ENCODE data around the gene PLEK2. TPM values are rescaled to one million over a fixed set of nuclear protein-coding genes. Genes with fewer than 3 reads are reported as not detected.

Gene PLEK2
- polyA plus RNA-seq, 1 donor (not counting 4 experiments of a cell fraction or from before 2014, with no cell fraction given), result 219 TPM

DNA sequence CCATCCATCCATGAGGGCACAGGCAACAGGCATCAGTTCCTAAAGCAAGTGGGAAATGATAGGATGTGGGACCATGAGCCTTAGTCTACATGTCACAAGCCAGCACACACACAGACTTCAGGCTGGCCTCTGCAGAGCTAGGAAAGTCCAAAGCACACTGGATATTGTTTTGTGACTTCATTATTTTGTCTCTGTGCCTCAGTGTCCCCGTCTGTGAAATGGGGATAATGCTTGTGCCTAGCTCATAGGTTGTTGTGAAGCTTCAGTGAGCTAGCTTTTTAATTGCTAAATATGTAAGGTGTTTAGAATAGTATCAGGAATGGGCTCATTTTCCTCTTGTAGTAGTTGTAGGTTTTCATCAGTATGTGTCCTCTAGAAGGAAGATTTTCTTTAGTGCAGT is 27.0 kb upstream of the PLEK2 start:
- no peaks in the 10 kb centered on the region for H3K36me3 ChIP-seq (ENCODE audit: control insufficient read depth in 2 of 2, extremely low read depth in 1 of 2, insufficient read depth in 2 of 2, low read length in 2 of 2)
- FAIRE-seq (no peak), DNase-seq (ENCODE audit: low read depth, low spot score) (no peak)
- H4K20me1 ChIP-seq (ENCODE audit: control insufficient read depth, extremely low read depth, insufficient read depth, low read length), result no peaks in the 10 kb centered on the region
- H3K27me3 ChIP-seq (ENCODE audit: control insufficient read depth, extremely low read depth, insufficient read depth, low read length), result no peaks in the 10 kb centered on the region
- H2AFZ ChIP-seq (ENCODE audit: control insufficient read depth, low read length), result no peak overlapping the region
- dilution Hi-C loops (cut with MboI; ENCODE audit: extremely low pct_ligation_motif_present, low sequenced_read_pairs), result no loop called here
- H3K4me3 ChIP-seq (ENCODE audit: control insufficient read depth in 2 of 3, extremely low read depth in 1 of 3, insufficient read depth in 2 of 3, low read depth in 1 of 3, low read length in 3 of 3), result no peak overlapping the region
- H3K79me2 ChIP-seq (ENCODE audit: control insufficient read depth, insufficient read depth, low read length), result no peaks in the 10 kb centered on the region
- no peak overlapping the region for H3K4me2 ChIP-seq (ENCODE audit: control insufficient read depth, extremely low read depth, insufficient read depth, low read depth, low read length)
- TF ChIP-seq, protein P1, sequence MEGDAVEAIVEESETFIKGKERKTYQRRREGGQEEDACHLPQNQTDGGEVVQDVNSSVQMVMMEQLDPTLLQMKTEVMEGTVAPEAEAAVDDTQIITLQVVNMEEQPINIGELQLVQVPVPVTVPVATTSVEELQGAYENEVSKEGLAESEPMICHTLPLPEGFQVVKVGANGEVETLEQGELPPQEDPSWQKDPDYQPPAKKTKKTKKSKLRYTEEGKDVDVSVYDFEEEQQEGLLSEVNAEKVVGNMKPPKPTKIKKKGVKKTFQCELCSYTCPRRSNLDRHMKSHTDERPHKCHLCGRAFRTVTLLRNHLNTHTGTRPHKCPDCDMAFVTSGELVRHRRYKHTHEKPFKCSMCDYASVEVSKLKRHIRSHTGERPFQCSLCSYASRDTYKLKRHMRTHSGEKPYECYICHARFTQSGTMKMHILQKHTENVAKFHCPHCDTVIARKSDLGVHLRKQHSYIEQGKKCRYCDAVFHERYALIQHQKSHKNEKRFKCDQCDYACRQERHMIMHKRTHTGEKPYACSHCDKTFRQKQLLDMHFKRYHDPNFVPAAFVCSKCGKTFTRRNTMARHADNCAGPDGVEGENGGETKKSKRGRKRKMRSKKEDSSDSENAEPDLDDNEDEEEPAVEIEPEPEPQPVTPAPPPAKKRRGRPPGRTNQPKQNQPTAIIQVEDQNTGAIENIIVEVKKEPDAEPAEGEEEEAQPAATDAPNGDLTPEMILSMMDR (optimal IDR thresholded peaks at IDR 0.05 in 1 of 3, IDR thresholded peaks at IDR 0.05 in 1 of 3, conservative IDR thresholded peaks at IDR 0.05 in 1 of 3; ENCODE audit: extremely low read depth in 1 of 3, insufficient read depth in 2 of 3, low read length in 3 of 3), result no peak
- no peak for TF ChIP-seq EZH2 (IDR thresholded peaks at IDR 0.05; ENCODE audit: low read length)
- H3K27ac ChIP-seq (ENCODE audit: control insufficient read depth, insufficient read depth, low read length), result no peak overlapping the region
- H3K9me1 ChIP-seq (ENCODE audit: control insufficient read depth, extremely low read depth, insufficient read depth, low read length), result no peaks in the 10 kb centered on the region
- H3K9me3 ChIP-seq (ENCODE audit: control insufficient read depth, low read depth, low read length), result no peaks in the 10 kb centered on the region
- peaks cover 25% of the 10 kb centered on the region for H3K4me1 ChIP-seq (ENCODE audit: control insufficient read depth, extremely low read depth, insufficient read depth, low read length)
- H3K9ac ChIP-seq (ENCODE audit: control insufficient read depth, extremely low read depth, insufficient read depth, low read length), result no peak overlapping the region

- no peaks in the 10 kb centered on the region for H3K36me3 ChIP-seq (ENCODE audit: control insufficient read depth in 2 of 2, extremely low read depth in 1 of 2, insufficient read depth in 2 of 2, low read length in 2 of 2)
- H3K4me1 ChIP-seq (ENCODE audit: control insufficient read depth, extremely low read depth, insufficient read depth, low read length), result peaks cover 10% of the 10 kb centered on the region
- no peaks in the 10 kb centered on the region for H4K20me1 ChIP-seq (ENCODE audit: control insufficient read depth, extremely low read depth, insufficient read depth, low read length)
- no peak overlapping the region for H2AFZ ChIP-seq (ENCODE audit: control insufficient read depth, low read length)
- no peak overlapping the region for H3K4me2 ChIP-seq (ENCODE audit: control insufficient read depth, extremely low read depth, insufficient read depth, low read depth, low read length)
- H3K9me1 ChIP-seq (ENCODE audit: control insufficient read depth, extremely low read depth, insufficient read depth, low read length), result no peaks in the 10 kb centered on the region
- H3K79me2 ChIP-seq (ENCODE audit: control insufficient read depth, insufficient read depth, low read length), result no peaks in the 10 kb centered on the region
- dilution Hi-C loops (cut with MboI; ENCODE audit: extremely low pct_ligation_motif_present, low sequenced_read_pairs), result no loop called here
- no peak overlapping the region for H3K27ac ChIP-seq (ENCODE audit: control insufficient read depth, insufficient read depth, low read length)
- no peak for DNase-seq (ENCODE audit: low read depth, low spot score)
- no peak for FAIRE-seq
- no peak overlapping the region for H3K4me3 ChIP-seq (ENCODE audit: control insufficient read depth in 2 of 3, extremely low read depth in 1 of 3, insufficient read depth in 2 of 3, low read depth in 1 of 3, low read length in 3 of 3)
- TF ChIP-seq, protein P1 (optimal IDR thresholded peaks at IDR 0.05 in 1 of 3, IDR thresholded peaks at IDR 0.05 in 1 of 3, conservative IDR thresholded peaks at IDR 0.05 in 1 of 3; ENCODE audit: extremely low read depth in 1 of 3, insufficient read depth in 2 of 3, low read length in 3 of 3), result no peak
- TF ChIP-seq EZH2 (IDR thresholded peaks at IDR 0.05; ENCODE audit: low read length), result no peak
- no peaks in the 10 kb centered on the region for H3K27me3 ChIP-seq (ENCODE audit: control insufficient read depth, extremely low read depth, insufficient read depth, low read length)
- no peak overlapping the region for H3K9ac ChIP-seq (ENCODE audit: control insufficient read depth, extremely low read depth, insufficient read depth, low read length)
- no peaks in the 10 kb centered on the region for H3K9me3 ChIP-seq (ENCODE audit: control insufficient read depth, low read depth, low read length)
These were observed 24.3 kb upstream of the PLEK2 start for GRCh38 chr14:67436006-67436866.
